Esophagus muscularis mucosa (tissue), 4 donors: ENCODE results near the gene FAM186B. TPM values are rescaled to one million over a fixed set of nuclear protein-coding genes. Genes with fewer than 3 reads are reported as not detected.

Source experiments
- DNase-seq: peaks from one replicate; pipeline ENCODE4 v3.0.0-alpha.2; 2017; ENCODE audit errors: extremely low spot score
- H3K27ac ChIP-seq, 4 donors: fragments of 200-600 bp; sonication (generic); replicated peaks in 1 of 4; 1 replicate in 3 of 4; 2 replicates in 1 of 4; pipeline ENCODE4 v1.5.1; 2016 to 2019; ENCODE audit warnings: mild to moderate bottlenecking in 1 of 4
- H3K27me3 ChIP-seq, 4 donors: fragments of 200-600 bp; sonication (generic); one replicate each; pipeline versions ENCODE4 v1.5.1 to v1.6.0; 2016 to 2019
- H3K36me3 ChIP-seq, 4 donors: fragments of 200-600 bp; sonication (generic); one replicate each; pipeline ENCODE4 v1.5.1; 2016 to 2019
- H3K4me1 ChIP-seq, 4 donors: fragments of 200-600 bp; sonication (generic); one replicate each; pipeline ENCODE4 v1.5.1; 2016 to 2019
- H3K4me3 ChIP-seq, 4 donors: fragments of 200-600 bp; sonication (generic); 1 replicate in 2 of 4; 2 replicates in 2 of 4; pipeline ENCODE4 v1.5.1; 2016 to 2019; ENCODE audit warnings: mild to moderate bottlenecking in 4 of 4, moderate library complexity in 1 of 4
- H3K9me3 ChIP-seq, 4 donors: fragments of 200-600 bp; sonication (generic); 1 replicate in 3 of 4; 2 replicates in 1 of 4; pipeline ENCODE4 v1.5.1; 2016 to 2019
- CTCF ChIP-seq, 3 experiments: fragments of 200-600 bp in 2 of 3; fragments of 450-650 bp in 1 of 3; sonication (generic) in 2 of 3; IDR thresholded peaks; one replicate each; pipeline ENCODE4 v1.5.1; 2017 to 2019; ENCODE audit warnings: antibody characterized with exemption in 3 of 3, mild to moderate bottlenecking in 2 of 3, moderate library complexity in 1 of 3
- EP300 ChIP-seq: sonication (generic); formaldehyde crosslinking; IDR thresholded peaks from one replicate; pipeline ENCODE4 v1.6.1; 2017; ENCODE audit warnings: antibody characterized with exemption
- POLR2A ChIP-seq: fragments of 450-650 bp; IDR thresholded peaks from one replicate; pipeline ENCODE4 v1.6.1; 2017; ENCODE audit warnings: antibody characterized with exemption, moderate library complexity, mild to moderate bottlenecking, low read depth
- POLR2AphosphoS5 ChIP-seq, 2 donors: sonication (generic); formaldehyde crosslinking; IDR thresholded peaks; one replicate each; pipeline ENCODE4 v1.6.1; 2017; ENCODE audit warnings: antibody characterized with exemption in 2 of 2
- WGBS: methylation state at CpG from one replicate; pipeline ENCODE4 v1.1.5; 2018; 5-methylcytosine and 5-hydroxymethylcytosine counted together
- intact Hi-C: fragments of 100-400 bp; cut with DNase I; formaldehyde crosslinking; loops from one replicate; pipeline ENCODE4 v1.15.1; 2023
- total RNA-seq, 4 donors: library from RNA; depleted of rRNA; stranded (reverse); fragments of >200 nt; gene quantifications; one replicate each; pipeline versions ENCODE4 v1.1.0 to v1.2.1, GENCODE V29; 2016

FAM186B gene
- total RNA-seq, 4 donors from 2014 or later, result under 0.01 to 0.46 (median 0.21) TPM

GRCh38 chr12:49553512-49554088 is 51.8 kb downstream of the FAM186B start:
- no peaks in the 10 kb centered on the region for H3K9me3 ChIP-seq
- intact Hi-C loops, result no loop called here
- DNase-seq, result no peak
- peaks cover 7 to 30% (median 29%) of the 10 kb centered on the region in 4 donors for H3K36me3 ChIP-seq
- no peak for TF ChIP-seq POLR2AphosphoS5 (IDR thresholded peaks at IDR 0.05)
- TF ChIP-seq EP300, result no peak
- no peak for TF ChIP-seq POLR2A
- TF ChIP-seq CTCF (IDR thresholded peaks at IDR 0.05), result no peak
- no peak overlapping the region for H3K27ac ChIP-seq
- no peak overlapping the region for H3K4me3 ChIP-seq
- 79% methylated on average over 2 of the region's 2 CpGs for WGBS
- H3K4me1 ChIP-seq, result peaks cover 9 to 14% (median 11%) of the 10 kb centered on the region in 4 donors
- peaks cover 0 to 19% (median 2%) of the 10 kb centered on the region in 4 donors for H3K27me3 ChIP-seq

GRCh38 chr12:49552899-49553298 is 52.5 kb downstream of the FAM186B start:
- TF ChIP-seq POLR2AphosphoS5 (IDR thresholded peaks at IDR 0.05), result no peak
- no peak for TF ChIP-seq POLR2A
- no peak for TF ChIP-seq CTCF (IDR thresholded peaks at IDR 0.05)
- no peak for TF ChIP-seq EP300
- Histone ChIP-seq H3K27ac (no peak overlapping the region), H3K9me3 (no peaks in the 10 kb centered on the region), H3K4me3 (no peak overlapping the region), H3K4me1 (peaks cover 13 to 18% (median 16%) of the 10 kb centered on the region in 4 donors), H3K27me3 (peaks cover 0 to 26% (median 5%) of the 10 kb centered on the region in 4 donors), H3K36me3 (peaks cover under 1 to 23% (median 22%) of the 10 kb centered on the region in 4 donors)
- intact Hi-C loops, result no loop called here
- WGBS, result 87% methylated on average over 7 of the region's 8 CpGs
- no peak for DNase-seq

- 46% methylated on average over 9 of the region's 9 CpGs for WGBS
- Histone ChIP-seq H3K9me3 (no peaks in the 10 kb centered on the region), H3K4me3 (no peak overlapping the region), H3K27ac (no peak overlapping the region), H3K27me3 (peaks cover 0 to 31% (median 5%) of the 10 kb centered on the region in 4 donors), H3K4me1 (peaks cover 13 to 18% (median 16%) of the 10 kb centered on the region in 4 donors), H3K36me3 (peaks cover 0 to 19% (median 18%) of the 10 kb centered on the region in 4 donors)
- no peak for DNase-seq
- no peak for TF ChIP-seq POLR2A
- TF ChIP-seq CTCF (IDR thresholded peaks at IDR 0.05), result no peak
- TF ChIP-seq EP300, result no peak
- no peak for TF ChIP-seq POLR2AphosphoS5 (IDR thresholded peaks at IDR 0.05)
- intact Hi-C loops, result no loop called here
These were observed 53.0 kb downstream of the FAM186B start for GRCh38 chr12:49552425-49552824.

- intact Hi-C loops, result no loop called here
- WGBS, result 67% methylated on average over 6 of the region's 7 CpGs
These were observed 53.4 kb downstream of the FAM186B start for GRCh38 chr12:49552014-49552413.

More at GRCh38 chr12:49552014-49552413, 53.4 kb downstream of the FAM186B start:
- TF ChIP-seq CTCF (IDR thresholded peaks at IDR 0.05) (no peak), POLR2A (no peak), EP300 (no peak), POLR2AphosphoS5 (IDR thresholded peaks at IDR 0.05) (no peak)
- H3K4me3 ChIP-seq, result no peak overlapping the region
- peaks cover 0 to 35% (median 5%) of the 10 kb centered on the region in 4 donors for H3K27me3 ChIP-seq
- H3K27ac ChIP-seq, result no peak overlapping the region
- peaks cover 0 to 15% (median 13%) of the 10 kb centered on the region in 4 donors for H3K36me3 ChIP-seq
- no peak for DNase-seq
- H3K4me1 ChIP-seq, result peaks cover 13 to 18% (median 16%) of the 10 kb centered on the region in 4 donors
- H3K9me3 ChIP-seq, result no peaks in the 10 kb centered on the region
